Measurements from ENCODE around the gene PHF2.

Gene PHF2

DNA sequence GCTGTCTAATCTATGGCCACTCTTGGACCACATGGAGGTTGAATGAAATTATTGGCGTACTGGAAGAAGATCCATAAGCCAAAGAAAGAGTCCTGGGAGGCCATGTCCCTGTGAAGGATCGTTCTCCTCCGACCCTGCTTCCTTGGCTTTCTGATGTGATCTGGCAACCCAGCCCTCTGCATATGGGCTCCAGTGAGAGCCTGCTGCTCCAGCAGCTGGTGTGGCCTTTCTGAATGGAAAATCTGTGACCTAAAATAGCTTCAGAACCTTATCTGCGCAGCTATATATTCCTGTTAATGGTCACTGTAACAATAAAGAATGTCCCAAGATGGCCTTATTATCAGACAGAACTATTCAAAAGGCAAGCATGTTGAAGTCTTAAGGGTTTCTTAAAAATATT is 40.2 kb upstream of the PHF2 start:
- H3K23ac ChIP-seq (ENCODE audit: low read depth, low read length, poor library complexity) = no peak overlapping the region
- no peaks in the 10 kb centered on the region for H3K9me3 ChIP-seq (replicated peaks in 1 of 2; ENCODE audit: control insufficient read depth in 2 of 2, insufficient read depth in 1 of 2, low read depth in 1 of 2, low read length in 2 of 2)
- H4K8ac ChIP-seq (ENCODE audit: low read depth, low read length) = no peak overlapping the region
- no peak overlapping the region for H4K91ac ChIP-seq (ENCODE audit: low read depth, low read length, poor library complexity)
- H3K27me3 ChIP-seq (ENCODE audit: control insufficient read depth in 3 of 3, insufficient read depth in 3 of 3, low read depth in 1 of 3, low read length in 3 of 3) = no peaks in the 10 kb centered on the region
- no peak overlapping the region for H2BK120ac ChIP-seq (ENCODE audit: low read depth, low read length)
- H3K4me2 ChIP-seq (ENCODE audit: insufficient read depth, low read length, poor library complexity, severe bottlenecking) = no peak overlapping the region
- no peak overlapping the region for H2BK5ac ChIP-seq (ENCODE audit: low read length)
- no peak overlapping the region for H3K14ac ChIP-seq (ENCODE audit: low read length)
- H2AFZ ChIP-seq (ENCODE audit: low read length) = no peak overlapping the region
- H3K4ac ChIP-seq (ENCODE audit: low read length) = no peak overlapping the region
- no peak for DNase-seq (ENCODE audit: low spot score)
- H3K27ac ChIP-seq (replicated peaks; ENCODE audit: low read length) = no peak overlapping the region
- H3K18ac ChIP-seq (ENCODE audit: low read length) = no peak overlapping the region
- H3K9ac ChIP-seq (ENCODE audit: low read depth, low read length, poor library complexity) = no peak overlapping the region
- H2BK12ac ChIP-seq (ENCODE audit: low read length) = no peak overlapping the region
- H3K36me3 ChIP-seq (replicated peaks in 1 of 2; ENCODE audit: control insufficient read depth in 2 of 2, insufficient read depth in 2 of 2, low read length in 2 of 2) = peaks cover 11 to 90% of the 10 kb centered on the region in 2 donors
- no peaks in the 10 kb centered on the region for H3K79me1 ChIP-seq (ENCODE audit: low read depth, low read length)
- H3K4me3 ChIP-seq (ENCODE audit: low read length in 2 of 2) = no peak overlapping the region
- H2AK5ac ChIP-seq (ENCODE audit: low read depth, low read length) = no peak overlapping the region
- H2BK15ac ChIP-seq (ENCODE audit: low read length) = no peak overlapping the region
- WGBS, 2 donors (ENCODE audit: extremely low coverage in 2 of 2, insufficient read length in 2 of 2, insufficient replicate concordance in 1 of 2) = no CpG with 5 or more reads among the region's 4 CpGs
- no peaks in the 10 kb centered on the region for H3K4me1 ChIP-seq (ENCODE audit: control insufficient read depth in 2 of 2, insufficient read depth in 1 of 2, low read depth in 1 of 2, low read length in 2 of 2)

DNA sequence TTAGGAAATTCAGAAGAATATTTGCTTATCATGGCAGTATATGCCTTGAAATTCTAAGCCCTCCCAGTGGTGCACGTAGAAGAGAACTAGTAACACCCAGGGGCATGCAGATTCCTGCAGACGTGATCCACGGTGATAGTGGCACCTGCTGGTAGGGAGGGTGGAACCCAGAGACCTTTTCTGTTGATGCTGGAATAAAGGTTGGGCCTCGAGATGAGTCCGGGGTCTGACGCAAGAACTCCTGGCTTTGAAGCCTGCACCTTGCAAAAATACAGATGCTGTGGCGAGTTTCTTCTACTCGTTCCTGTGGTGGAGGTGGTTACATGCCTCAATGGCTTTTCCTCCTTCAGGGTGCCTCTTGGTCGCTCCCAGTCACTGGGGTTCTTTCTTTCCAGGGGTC is 39.5 kb upstream of the PHF2 start:
- no peak overlapping the region for H3K4ac ChIP-seq (ENCODE audit: low read length)
- H3K9me3 ChIP-seq (replicated peaks in 1 of 2; ENCODE audit: control insufficient read depth in 2 of 2, insufficient read depth in 1 of 2, low read depth in 1 of 2, low read length in 2 of 2) = no peaks in the 10 kb centered on the region
- no peaks in the 10 kb centered on the region for H3K79me1 ChIP-seq (ENCODE audit: low read depth, low read length)
- no peak for DNase-seq (ENCODE audit: low spot score)
- H2BK120ac ChIP-seq (ENCODE audit: low read depth, low read length) = no peak overlapping the region
- H3K4me3 ChIP-seq (ENCODE audit: low read length in 2 of 2) = no peak overlapping the region
- H3K23ac ChIP-seq (ENCODE audit: low read depth, low read length, poor library complexity) = no peak overlapping the region
- no peak overlapping the region for H2AFZ ChIP-seq (ENCODE audit: low read length)
- peaks cover 10 to 84% of the 10 kb centered on the region in 2 donors for H3K36me3 ChIP-seq (replicated peaks in 1 of 2; ENCODE audit: control insufficient read depth in 2 of 2, insufficient read depth in 2 of 2, low read length in 2 of 2)
- no peak overlapping the region for H2BK12ac ChIP-seq (ENCODE audit: low read length)
- no peak overlapping the region for H3K9ac ChIP-seq (ENCODE audit: low read depth, low read length, poor library complexity)
- H4K91ac ChIP-seq (ENCODE audit: low read depth, low read length, poor library complexity) = no peak overlapping the region
- H3K14ac ChIP-seq (ENCODE audit: low read length) = no peak overlapping the region
- H2AK5ac ChIP-seq (ENCODE audit: low read depth, low read length) = no peak overlapping the region
- H3K4me1 ChIP-seq (ENCODE audit: control insufficient read depth in 2 of 2, insufficient read depth in 1 of 2, low read depth in 1 of 2, low read length in 2 of 2) = no peaks in the 10 kb centered on the region
- whole genome bisulfite sequencing, 2 donors (ENCODE audit: extremely low coverage in 2 of 2, insufficient read length in 2 of 2, insufficient replicate concordance in 1 of 2) = no CpG with 5 or more reads among the region's 9 CpGs
- no peak overlapping the region for H3K4me2 ChIP-seq (ENCODE audit: insufficient read depth, low read length, poor library complexity, severe bottlenecking)
- no peak overlapping the region for H4K8ac ChIP-seq (ENCODE audit: low read depth, low read length)
- no peak overlapping the region for H3K18ac ChIP-seq (ENCODE audit: low read length)
- H2BK5ac ChIP-seq (ENCODE audit: low read length) = no peak overlapping the region
- H3K27me3 ChIP-seq (ENCODE audit: control insufficient read depth in 3 of 3, insufficient read depth in 3 of 3, low read depth in 1 of 3, low read length in 3 of 3) = no peaks in the 10 kb centered on the region
- H2BK15ac ChIP-seq (ENCODE audit: low read length) = no peak overlapping the region
- H3K27ac ChIP-seq (replicated peaks; ENCODE audit: low read length) = no peak overlapping the region

DNA sequence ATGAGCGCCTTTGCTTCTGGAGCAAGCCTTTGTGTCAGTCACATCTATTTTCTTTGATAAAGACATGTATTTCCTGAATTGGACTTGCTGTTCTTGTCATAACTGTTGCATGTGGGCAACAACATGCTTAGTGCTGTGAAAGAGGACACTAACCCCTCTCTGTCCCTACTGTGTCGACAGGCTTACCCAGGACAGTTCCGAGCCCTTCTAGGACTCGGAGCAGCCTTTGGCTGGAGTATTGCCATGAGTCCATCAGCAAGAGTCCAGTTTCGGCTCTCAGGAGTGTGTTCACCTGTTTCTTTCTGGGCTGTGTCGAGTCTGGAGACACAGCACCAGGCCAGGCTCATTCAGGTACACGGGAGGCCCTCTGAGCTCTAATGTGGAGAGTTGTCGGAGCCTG is 36.1 kb upstream of the PHF2 start:
- Histone ChIP-seq H4K91ac (ENCODE audit: low read depth, low read length, poor library complexity) (no peak overlapping the region), H3K79me1 (ENCODE audit: low read depth, low read length) (no peaks in the 10 kb centered on the region), H2BK120ac (ENCODE audit: low read depth, low read length) (no peak overlapping the region), H3K27me3 (ENCODE audit: control insufficient read depth in 3 of 3, insufficient read depth in 3 of 3, low read depth in 1 of 3, low read length in 3 of 3) (no peaks in the 10 kb centered on the region), H3K4me2 (ENCODE audit: insufficient read depth, low read length, poor library complexity, severe bottlenecking) (no peak overlapping the region), H2BK5ac (ENCODE audit: low read length) (no peak overlapping the region), H3K4me1 (ENCODE audit: control insufficient read depth in 2 of 2, insufficient read depth in 1 of 2, low read depth in 1 of 2, low read length in 2 of 2) (no peaks in the 10 kb centered on the region), H3K9me3 (replicated peaks in 1 of 2; ENCODE audit: control insufficient read depth in 2 of 2, insufficient read depth in 1 of 2, low read depth in 1 of 2, low read length in 2 of 2) (no peaks in the 10 kb centered on the region), H2BK12ac (ENCODE audit: low read length) (no peak overlapping the region), H2AFZ (ENCODE audit: low read length) (no peak overlapping the region), H3K36me3 (replicated peaks in 1 of 2; ENCODE audit: control insufficient read depth in 2 of 2, insufficient read depth in 2 of 2, low read length in 2 of 2) (peaks cover 8 to 85% of the 10 kb centered on the region in 2 donors), H3K9ac (ENCODE audit: low read depth, low read length, poor library complexity) (no peak overlapping the region), H2AK5ac (ENCODE audit: low read depth, low read length) (no peak overlapping the region), H3K18ac (ENCODE audit: low read length) (no peak overlapping the region), H3K23ac (ENCODE audit: low read depth, low read length, poor library complexity) (no peak overlapping the region), H3K4me3 (ENCODE audit: low read length in 2 of 2) (no peak overlapping the region), H2BK15ac (ENCODE audit: low read length) (no peak overlapping the region), H3K4ac (ENCODE audit: low read length) (no peak overlapping the region), H4K8ac (ENCODE audit: low read depth, low read length) (no peak overlapping the region), H3K27ac (replicated peaks; ENCODE audit: low read length) (no peak overlapping the region), H3K14ac (ENCODE audit: low read length) (no peak overlapping the region)
- DNase-seq (ENCODE audit: low spot score) = no peak
- no CpG with 5 or more reads among the region's 8 CpGs for WGBS, 2 donors (ENCODE audit: extremely low coverage in 2 of 2, insufficient read length in 2 of 2, insufficient replicate concordance in 1 of 2)

DNA sequence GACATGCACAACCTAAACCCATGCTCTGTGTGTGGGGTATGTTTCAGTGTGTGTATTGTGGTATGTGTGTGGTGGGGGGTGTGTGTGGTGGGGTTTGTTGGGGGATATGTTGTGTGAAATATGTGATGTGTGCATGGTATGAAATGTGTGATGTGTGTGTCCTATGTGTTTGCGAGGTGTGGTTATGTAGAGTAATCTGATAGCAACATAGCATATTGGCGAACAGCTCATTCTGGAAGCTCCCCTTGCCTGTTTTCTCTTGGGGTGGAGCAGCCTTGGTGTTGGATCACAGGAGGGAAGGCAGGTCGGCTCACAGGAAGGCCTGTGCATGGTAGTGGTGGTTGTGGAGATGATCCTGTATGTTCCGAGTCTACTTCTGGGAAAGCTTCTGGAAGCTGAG is 35.4 kb upstream of the PHF2 start:
- Histone ChIP-seq H3K36me3 (replicated peaks in 1 of 2; ENCODE audit: control insufficient read depth in 2 of 2, insufficient read depth in 2 of 2, low read length in 2 of 2) (peaks cover 8 to 82% of the 10 kb centered on the region in 2 donors), H3K4ac (ENCODE audit: low read length) (no peak overlapping the region), H2BK12ac (ENCODE audit: low read length) (no peak overlapping the region), H3K4me2 (ENCODE audit: insufficient read depth, low read length, poor library complexity, severe bottlenecking) (no peak overlapping the region), H3K27me3 (ENCODE audit: control insufficient read depth in 3 of 3, insufficient read depth in 3 of 3, low read depth in 1 of 3, low read length in 3 of 3) (no peaks in the 10 kb centered on the region), H3K14ac (ENCODE audit: low read length) (no peak overlapping the region), H3K27ac (replicated peaks; ENCODE audit: low read length) (no peak overlapping the region), H2AK5ac (ENCODE audit: low read depth, low read length) (no peak overlapping the region), H3K23ac (ENCODE audit: low read depth, low read length, poor library complexity) (no peak overlapping the region), H3K79me1 (ENCODE audit: low read depth, low read length) (no peaks in the 10 kb centered on the region), H3K9me3 (replicated peaks in 1 of 2; ENCODE audit: control insufficient read depth in 2 of 2, insufficient read depth in 1 of 2, low read depth in 1 of 2, low read length in 2 of 2) (no peaks in the 10 kb centered on the region), H4K91ac (ENCODE audit: low read depth, low read length, poor library complexity) (no peak overlapping the region), H3K4me3 (ENCODE audit: low read length in 2 of 2) (no peak overlapping the region), H3K9ac (ENCODE audit: low read depth, low read length, poor library complexity) (no peak overlapping the region), H3K18ac (ENCODE audit: low read length) (no peak overlapping the region), H2BK120ac (ENCODE audit: low read depth, low read length) (no peak overlapping the region), H2AFZ (ENCODE audit: low read length) (no peak overlapping the region), H2BK15ac (ENCODE audit: low read length) (no peak overlapping the region), H4K8ac (ENCODE audit: low read depth, low read length) (no peak overlapping the region), H2BK5ac (ENCODE audit: low read length) (no peak overlapping the region), H3K4me1 (ENCODE audit: control insufficient read depth in 2 of 2, insufficient read depth in 1 of 2, low read depth in 1 of 2, low read length in 2 of 2) (no peaks in the 10 kb centered on the region)
- no peak for DNase-seq (ENCODE audit: low spot score)
- 100% methylated on average over 1 of the region's 4 CpGs; no CpG with 5 or more reads in 1 of the 2 donors for WGBS, 2 donors (ENCODE audit: extremely low coverage in 2 of 2, insufficient read length in 2 of 2, insufficient replicate concordance in 1 of 2)
